PC-3 (cell line): ENCODE results near the gene ABCF3. TPM values are rescaled to one million over a fixed set of nuclear protein-coding genes. Genes with fewer than 3 reads are reported as not detected.

Experiments
- ATAC-seq: fragments of 200-7000 bp; cut with Tn5 transposase; 2 replicates; pipeline ENCODE4 v1.9.1; 2020; ENCODE audit warnings: mild to moderate bottlenecking, moderate library complexity
- BruUV-seq: library from RNA; stranded (reverse); fragments of 400-500 nt; replicated peaks from 2 replicates; lab custom pipeline; 2021; lab: Mats Ljungman, UMichigan
- CTCF ChIA-PET: fragments of 300-600 bp; sonication (Branson Sonifier 250); formaldehyde crosslinking; loops from one replicate; lab custom pipeline; 2022; ENCODE audit warnings: antibody characterized with exemption; lab: Charles Lee
- POLR2A ChIA-PET: fragments of 300-600 bp; sonication (Branson Sonifier 250); formaldehyde crosslinking; loops from one replicate; lab custom pipeline; 2022; ENCODE audit warnings: antibody characterized with exemption; ENCODE audit not compliant: unreplicated experiment; lab: Charles Lee
- DNase-seq: peaks from one replicate; pipeline ENCODE4 v3.0.0-alpha.2; 2015
- H2AFZ ChIP-seq: fragments of 300-600 bp; sonication (generic); 2 replicates; pipeline ENCODE4 v1.6.0; 2016; ENCODE audit warnings: antibody characterized with exemption, low read length
- H3F3A ChIP-seq: fragments of 300-600 bp; sonication (generic); one replicate; pipeline ENCODE4 v1.6.0; 2017; ENCODE audit warnings: antibody characterized with exemption, low read length, control low read depth, mild to moderate bottlenecking; ENCODE audit not compliant: unreplicated experiment
- H3K27ac ChIP-seq: fragments of 300-600 bp; sonication (generic); 2 replicates; pipeline ENCODE4 v1.5.1; 2016; ENCODE audit warnings: mild to moderate bottlenecking, low read length
- H3K27me3 ChIP-seq: fragments of 300-600 bp; sonication (generic); 2 replicates; pipeline ENCODE4 v1.6.1; 2016; ENCODE audit warnings: low read length, mixed read lengths
- H3K36me3 ChIP-seq: fragments of 300-600 bp; sonication (generic); 2 replicates; pipeline ENCODE4 v1.6.1; 2016; ENCODE audit warnings: low read depth, mixed run types, low read length, mixed read lengths
- H3K4me1 ChIP-seq: fragments of 300-600 bp; sonication (generic); 2 replicates; pipeline ENCODE4 v1.5.1; 2016; ENCODE audit warnings: low read length; ENCODE audit not compliant: insufficient read depth
- H3K4me2 ChIP-seq: fragments of 300-600 bp; sonication (generic); 2 replicates; pipeline ENCODE4 v1.6.0; 2016; ENCODE audit warnings: low read length
- H3K4me3 ChIP-seq: fragments of 300-600 bp; sonication (generic); 2 replicates; pipeline ENCODE4 v1.5.1; 2016; ENCODE audit warnings: mild to moderate bottlenecking, low read length, mixed read lengths
- H3K79me2 ChIP-seq: fragments of 300-600 bp; sonication (generic); 2 replicates; pipeline ENCODE4 v1.6.1; 2017; ENCODE audit warnings: low read length, mixed read lengths
- H3K9ac ChIP-seq: fragments of 300-600 bp; sonication (generic); 2 replicates; pipeline ENCODE4 v1.6.0; 2016; ENCODE audit warnings: mild to moderate bottlenecking, low read length
- H3K9me2 ChIP-seq: fragments of 300-600 bp; sonication (generic); replicated peaks from 2 replicates; pipeline ENCODE4 v1.6.1; 2016; ENCODE audit warnings: mixed run types, low read length, mixed read lengths
- H3K9me3 ChIP-seq: fragments of 300-600 bp; sonication (generic); 2 replicates; pipeline ENCODE4 v1.6.1; 2016; ENCODE audit warnings: low read length, mixed read lengths
- H4K20me1 ChIP-seq: fragments of 300-600 bp; sonication (generic); 2 replicates; pipeline ENCODE4 v1.6.1; 2016; ENCODE audit warnings: low read length, mixed read lengths
- CTCF ChIP-seq: fragments of 300-600 bp; sonication (generic); conservative IDR thresholded peaks from 2 replicates; pipeline ENCODE4 v1.5.1; 2017; ENCODE audit warnings: antibody characterized with exemption, low read depth, mild to moderate bottlenecking, low read length
- EZH2 ChIP-seq: fragments of 300-600 bp; sonication (generic); IDR thresholded peaks from one replicate; pipeline ENCODE4 v1.6.1; 2017; ENCODE audit warnings: antibody characterized with exemption, mild to moderate bottlenecking, low read length; ENCODE audit not compliant: unreplicated experiment
- EZH2phosphoT487 ChIP-seq: fragments of 300-600 bp; sonication (generic); IDR thresholded peaks from 2 replicates; pipeline ENCODE4 v1.6.1; 2018; ENCODE audit warnings: mild to moderate bottlenecking, antibody characterized with exemption, low read length, borderline replicate concordance
- intact Hi-C: fragments of 100-400 bp; cut with micrococcal nuclease; formaldehyde crosslinking; loops from 2 replicates; pipeline ENCODE4 v1.9.0; 2023
- total RNA-seq: library from RNA; depleted of rRNA; stranded (reverse); fragments of >200 nt; gene quantifications from 2 replicates; pipeline ENCODE4 v1.2.3, GENCODE V29; 2014

The ABCF3 gene
- total RNA-seq, 1 experiment from 2014 or later: 85.5 TPM

DNA sequence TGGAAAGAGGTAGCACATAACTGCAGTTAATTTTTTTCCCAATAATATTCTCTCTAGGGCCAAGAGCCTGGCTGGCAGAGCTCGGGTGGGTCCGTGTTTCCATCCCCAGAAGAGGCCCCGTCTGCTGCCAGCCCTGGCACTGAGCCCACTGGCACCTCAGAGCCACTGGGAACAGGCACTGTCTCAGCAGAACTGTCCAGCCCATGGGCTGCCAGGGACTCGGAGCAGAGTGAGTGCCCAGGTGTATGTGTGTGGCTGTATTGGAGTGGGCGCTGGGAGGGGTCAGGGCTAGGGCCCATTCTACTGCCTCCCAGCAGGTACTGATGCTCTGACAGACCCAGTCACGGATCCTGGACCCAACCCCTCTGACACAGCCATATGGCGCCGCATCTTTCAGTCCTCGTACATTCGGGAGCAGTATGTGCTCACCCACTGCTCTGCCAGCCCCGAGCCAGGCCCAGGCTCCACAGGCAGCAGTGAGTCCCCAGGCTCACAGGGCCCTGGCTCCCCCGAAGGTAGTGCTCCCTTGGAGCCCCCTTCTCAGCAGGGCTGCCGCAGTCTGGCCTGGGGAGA is 52.3 kb downstream of the ABCF3 start:
- H3K4me3 ChIP-seq: no peak overlapping the region
- no peak overlapping the region for H3K27ac ChIP-seq
- ChIA-PET CTCF (no interaction called here), POLR2A (no interaction called here)
- no peaks in the 10 kb centered on the region for H3K79me2 ChIP-seq
- no peak overlapping the region for H3K4me2 ChIP-seq
- H3K9me3 ChIP-seq: no peaks in the 10 kb centered on the region
- H3K4me1 ChIP-seq: peaks cover 9% of the 10 kb centered on the region
- intact Hi-C loops: no loop called here
- no peak for DNase-seq
- no peak overlapping the region for H2AFZ ChIP-seq
- H4K20me1 ChIP-seq: no peaks in the 10 kb centered on the region
- H3K9me2 ChIP-seq: no peaks in the 10 kb centered on the region
- no TSS peak for BruUV-seq
- H3K9ac ChIP-seq: no peak overlapping the region
- peaks cover 12% of the 10 kb centered on the region for H3K36me3 ChIP-seq
- H3K27me3 ChIP-seq: no peaks in the 10 kb centered on the region
- H3F3A ChIP-seq: no peaks in the 10 kb centered on the region
- TF ChIP-seq EZH2 (no peak), CTCF (no peak), EZH2phosphoT487 (no peak)
- ATAC-seq: no peak

GRCh38 chr3:184239221-184239620 is 53.2 kb downstream of the ABCF3 start:
- peaks cover 18% of the 10 kb centered on the region for H3K36me3 ChIP-seq
- H3K79me2 ChIP-seq: no peaks in the 10 kb centered on the region
- ChIA-PET CTCF (no interaction called here), POLR2A (no interaction called here)
- DNase-seq: no peak
- no peaks in the 10 kb centered on the region for H3K27me3 ChIP-seq
- H3F3A ChIP-seq: no peaks in the 10 kb centered on the region
- no peaks in the 10 kb centered on the region for H4K20me1 ChIP-seq
- H3K4me2 ChIP-seq: no peak overlapping the region
- H3K4me1 ChIP-seq: peaks cover 4% of the 10 kb centered on the region
- TF ChIP-seq EZH2phosphoT487 (no peak), CTCF (no peak), EZH2 (no peak)
- no peak overlapping the region for H3K27ac ChIP-seq
- no peak overlapping the region for H3K9ac ChIP-seq
- H3K9me2 ChIP-seq: no peaks in the 10 kb centered on the region
- no peak overlapping the region for H2AFZ ChIP-seq
- ATAC-seq: no peak
- intact Hi-C loops: no loop called here
- H3K9me3 ChIP-seq: no peaks in the 10 kb centered on the region
- H3K4me3 ChIP-seq: no peak overlapping the region
- BruUV-seq: no TSS peak

GRCh38 chr3:184239708-184240107 is 53.7 kb downstream of the ABCF3 start:
- no peaks in the 10 kb centered on the region for H4K20me1 ChIP-seq
- no peaks in the 10 kb centered on the region for H3F3A ChIP-seq
- TF ChIP-seq EZH2phosphoT487 (no peak), EZH2 (no peak), CTCF (no peak)
- ChIA-PET POLR2A (no interaction called here), CTCF (no interaction called here)
- no peaks in the 10 kb centered on the region for H3K4me1 ChIP-seq
- no peak overlapping the region for H3K27ac ChIP-seq
- H3K27me3 ChIP-seq: no peaks in the 10 kb centered on the region
- no peak overlapping the region for H3K4me2 ChIP-seq
- no peak overlapping the region for H3K4me3 ChIP-seq
- no peak overlapping the region for H3K9ac ChIP-seq
- ATAC-seq (no peak), DNase-seq (no peak)
- H3K9me3 ChIP-seq: no peaks in the 10 kb centered on the region
- H2AFZ ChIP-seq: no peak overlapping the region
- H3K36me3 ChIP-seq: peaks cover 19% of the 10 kb centered on the region
- H3K9me2 ChIP-seq: no peaks in the 10 kb centered on the region
- intact Hi-C loops: no loop called here
- TSS peak; percentile 23 for BruUV-seq
- no peaks in the 10 kb centered on the region for H3K79me2 ChIP-seq
